DMS53 (cell line): ENCODE data around the gene EFNA1.
"Not testable (repeated sequence)": the region's sequence is repeated elsewhere in the genome, so short reads cannot be mapped to it uniquely, and the experiment has no call there.

Experiments
- DNase-seq: peaks from one replicate; lab custom pipeline; 2025; lab: John Stamatoyannopoulos, UW

EFNA1 gene

DNA sequence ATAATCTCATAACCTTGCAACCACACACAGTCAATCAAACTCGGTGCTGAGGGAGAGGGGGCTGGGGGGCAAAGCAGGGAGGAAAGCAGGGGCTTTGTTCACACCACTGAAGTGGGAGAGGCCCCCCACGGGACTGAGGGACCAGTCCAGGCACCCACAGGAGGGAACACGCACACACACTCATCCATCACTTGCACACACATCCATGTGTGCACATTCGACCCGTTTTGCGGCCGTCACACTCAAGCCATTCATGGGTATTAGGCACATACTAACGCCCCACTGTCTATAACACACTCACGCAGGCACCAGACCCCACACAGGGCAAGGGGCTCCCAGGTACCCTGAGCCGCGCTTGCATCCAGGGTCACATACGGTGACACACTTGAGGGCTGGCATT is 35.0 kb upstream of the EFNA1 start:
- DNase-seq = no peak

DNA sequence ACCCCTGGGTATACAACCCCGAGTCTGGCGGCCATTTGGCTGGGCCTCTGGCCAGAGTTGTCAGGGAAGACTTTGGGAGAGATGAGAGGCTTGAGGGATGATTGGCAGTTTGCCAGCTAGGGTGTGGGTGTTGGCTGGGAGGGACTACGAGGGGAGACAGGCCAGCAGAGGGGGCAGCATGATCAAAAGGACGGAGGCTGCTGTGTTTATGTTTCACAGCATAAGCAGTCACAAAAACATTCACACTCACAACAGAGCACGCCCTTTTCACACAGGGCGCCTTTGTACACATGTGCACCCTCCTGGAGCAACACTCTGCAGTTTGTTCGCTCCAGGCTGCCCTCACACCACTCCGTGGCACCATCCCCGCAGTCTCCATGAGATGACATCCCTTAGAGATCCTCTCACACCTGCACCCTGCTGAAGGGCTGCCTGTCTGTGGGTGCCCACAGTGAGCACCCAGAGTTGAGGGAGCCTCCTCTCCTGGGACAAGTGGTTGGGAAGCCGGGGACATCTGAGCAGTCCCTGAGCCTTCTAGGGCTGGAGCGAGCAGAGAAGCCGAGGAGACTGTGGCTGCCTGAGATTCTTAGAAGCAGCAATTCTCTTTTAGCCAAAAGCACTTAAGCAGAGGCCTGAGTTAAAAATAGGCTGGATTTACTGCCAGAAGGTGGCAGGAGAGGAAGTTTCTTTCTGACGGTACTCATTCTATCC is 33.6 kb upstream of the EFNA1 start:
- DNase-seq = peak; percentile 72

DNA sequence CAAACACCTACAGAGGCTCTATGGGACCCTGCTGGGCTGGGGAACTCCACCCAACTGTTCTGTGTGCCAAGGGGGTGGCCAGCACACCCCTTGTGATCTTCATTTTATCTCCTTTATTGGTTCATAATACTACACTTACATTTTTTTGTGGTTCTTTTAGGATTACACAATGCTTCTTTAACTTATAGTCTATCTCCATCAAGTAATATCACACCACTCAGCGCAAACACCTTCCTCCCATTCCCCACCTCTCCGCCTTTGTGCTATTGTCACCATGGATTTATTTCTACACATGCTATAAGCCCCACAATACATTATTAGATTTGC is 33.1 kb upstream of the EFNA1 start:
- no peak for DNase-seq

DNA sequence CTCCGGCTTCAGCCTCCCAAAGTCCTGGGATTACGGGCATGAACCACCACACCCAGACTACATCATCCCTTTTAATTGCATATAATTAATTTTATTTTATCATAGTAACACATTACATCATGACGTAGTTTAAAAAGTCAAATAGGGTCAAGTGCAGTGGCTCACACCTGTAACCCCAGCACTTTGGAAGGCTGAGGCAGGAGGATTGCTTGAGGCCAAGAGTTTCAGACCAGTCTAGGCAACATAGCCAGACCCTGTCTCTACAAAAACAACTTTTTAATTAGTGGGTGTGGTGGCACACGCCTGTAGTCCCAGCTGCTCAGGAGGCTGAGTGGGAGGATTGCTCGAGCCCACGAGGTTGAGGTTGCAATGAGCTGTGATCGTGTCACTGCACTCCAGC is 28.3 kb upstream of the EFNA1 start:
- no peak for DNase-seq

DNA sequence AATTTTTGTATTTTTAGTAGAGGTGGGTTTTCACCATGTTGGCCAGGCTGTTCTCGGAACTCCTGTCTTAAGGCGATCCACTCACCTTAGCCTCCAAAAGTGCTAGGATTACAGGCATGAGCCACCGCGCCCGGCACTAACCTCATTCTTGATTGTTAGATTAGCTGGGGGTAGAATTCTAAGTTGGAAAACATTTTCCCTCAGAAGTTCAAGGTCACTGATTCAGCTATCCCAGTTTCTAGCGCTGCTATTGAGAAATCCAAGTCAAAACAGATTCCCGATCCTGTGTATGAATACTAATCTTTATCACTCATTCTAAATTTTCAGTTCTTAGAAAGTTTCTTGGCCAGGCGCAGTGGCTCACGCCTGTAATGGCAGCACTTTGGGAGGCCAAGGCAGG is 24.4 kb upstream of the EFNA1 start:
- DNase-seq = no peak

DNA sequence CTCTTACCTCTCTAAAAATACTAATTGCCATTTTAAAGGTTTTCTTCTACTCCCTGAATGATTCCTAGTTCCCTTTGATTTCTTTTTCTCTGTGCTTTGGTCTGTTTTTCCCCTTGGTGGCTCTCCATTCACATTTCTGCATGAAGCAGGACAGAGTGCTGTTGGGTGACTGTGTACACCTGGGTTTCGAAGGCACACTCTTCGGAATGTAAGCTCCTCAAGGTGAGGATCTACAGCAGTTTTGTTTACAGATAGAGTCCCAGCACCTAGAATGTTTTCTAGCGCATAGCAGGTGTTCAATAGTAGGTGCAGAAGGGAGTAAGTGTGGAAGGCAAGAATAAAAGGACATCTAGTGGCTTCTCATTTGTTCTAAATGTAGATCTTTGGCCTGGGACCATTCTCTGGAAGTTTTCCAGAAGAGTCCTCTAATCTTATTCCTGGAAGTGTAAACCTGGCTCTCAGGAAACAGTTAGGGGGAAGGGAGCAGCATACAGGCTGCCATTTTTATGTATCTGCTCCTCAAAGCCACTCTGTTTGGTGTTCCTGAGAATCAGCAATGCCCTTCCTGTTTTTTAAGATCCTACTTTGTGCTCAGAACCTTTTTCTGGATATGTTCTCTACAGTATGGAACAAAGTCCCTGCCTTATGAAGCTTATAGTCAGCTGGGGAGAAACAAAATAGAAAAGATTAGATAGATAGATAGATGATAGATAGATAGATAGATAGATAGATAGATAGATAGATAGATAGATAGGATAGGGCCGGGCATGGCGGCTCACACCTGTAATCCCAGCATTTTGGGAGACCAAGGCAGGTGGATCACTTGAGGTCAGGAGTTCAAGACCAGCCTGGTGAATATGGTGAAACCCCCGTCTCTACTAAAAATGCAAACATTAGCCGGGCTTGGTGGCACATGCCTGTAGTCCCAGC is 22.8 kb upstream of the EFNA1 start:
- DNase-seq = no peak

DNA sequence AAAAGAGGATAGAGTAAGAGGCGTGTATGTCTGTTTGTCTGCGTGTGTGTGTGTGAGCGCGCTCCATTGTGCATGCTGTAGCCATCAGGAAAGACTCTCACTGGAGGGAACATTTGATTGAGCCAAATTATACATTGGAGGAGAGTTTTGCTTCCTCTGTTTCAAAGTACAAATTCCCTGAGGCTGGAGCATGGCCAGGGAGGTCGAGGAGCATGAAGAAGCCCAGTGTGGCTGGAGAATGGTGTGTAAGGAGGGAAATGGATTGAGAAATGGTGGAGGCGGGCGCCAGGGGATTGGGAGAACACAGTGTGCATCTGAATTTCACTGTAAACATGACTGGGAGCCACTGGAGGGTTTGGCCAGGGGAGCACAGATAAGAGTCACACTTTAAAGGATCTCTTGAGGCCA is 22.1 kb upstream of the EFNA1 start:
- DNase-seq = no peak

DNA sequence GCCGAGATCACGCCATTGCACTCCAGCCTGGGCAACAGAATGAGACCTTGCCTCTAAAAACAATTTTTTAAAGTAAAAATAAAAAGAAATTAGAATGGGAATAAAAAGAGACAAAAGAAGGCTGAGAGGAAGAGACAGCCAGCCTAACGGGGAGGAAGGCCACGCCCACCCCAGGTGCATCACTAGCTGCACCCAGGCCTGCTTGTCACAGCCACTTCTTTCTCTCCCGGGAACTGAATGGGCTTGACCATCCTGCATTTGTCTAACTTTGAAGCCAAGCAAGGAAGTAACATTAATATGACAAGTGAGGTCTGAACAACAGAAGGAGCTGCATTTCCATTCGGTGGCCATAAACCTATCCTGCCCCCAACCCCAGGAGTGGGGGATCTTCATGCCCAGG is 20.8 kb upstream of the EFNA1 start:
- peak; percentile 44 for DNase-seq

DNA sequence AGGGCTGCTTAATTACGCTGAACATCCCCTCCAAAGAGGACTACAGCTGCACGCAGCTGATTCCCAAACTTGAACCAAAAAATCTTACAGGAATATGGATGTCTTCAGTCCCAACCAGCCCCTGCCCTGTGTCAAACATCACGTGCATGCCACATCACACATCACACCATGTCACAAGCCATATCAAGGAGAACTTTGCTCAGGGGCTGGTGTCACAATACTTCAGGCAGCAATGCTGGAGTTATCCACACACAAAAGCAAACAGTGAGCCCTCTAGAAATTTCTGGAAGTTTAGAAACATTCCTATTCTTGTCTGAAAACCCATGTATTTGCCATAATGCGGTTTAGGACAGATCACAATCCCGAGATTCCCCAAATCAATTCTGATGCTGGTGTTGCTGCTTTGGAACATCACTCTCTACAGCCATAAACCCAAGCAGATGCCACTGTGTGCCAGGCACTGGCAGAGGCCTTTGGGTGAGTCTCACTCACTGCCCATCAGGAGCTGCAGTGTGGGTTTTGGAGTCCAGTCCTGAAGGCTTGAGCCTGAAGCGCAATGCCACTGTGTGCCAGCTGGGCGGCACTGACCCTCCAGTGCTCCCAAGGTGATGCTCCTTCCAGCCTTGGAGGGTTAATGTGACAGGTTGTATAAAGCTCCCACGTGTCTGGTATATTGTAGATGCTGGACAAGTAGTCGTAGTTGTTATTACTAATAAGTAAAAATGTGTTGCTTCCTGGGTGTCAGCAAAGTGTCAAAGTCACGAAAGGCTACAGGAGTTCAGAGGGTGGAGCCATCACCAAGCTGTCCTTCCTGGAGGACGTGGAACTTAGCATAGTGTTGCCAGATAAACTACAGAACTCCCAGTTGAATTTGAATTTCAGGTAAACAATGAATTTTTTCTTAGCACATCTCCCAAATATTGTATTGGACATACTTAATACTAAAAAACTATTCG is 20.1 kb upstream of the EFNA1 start:
- no peak for DNase-seq

DNA sequence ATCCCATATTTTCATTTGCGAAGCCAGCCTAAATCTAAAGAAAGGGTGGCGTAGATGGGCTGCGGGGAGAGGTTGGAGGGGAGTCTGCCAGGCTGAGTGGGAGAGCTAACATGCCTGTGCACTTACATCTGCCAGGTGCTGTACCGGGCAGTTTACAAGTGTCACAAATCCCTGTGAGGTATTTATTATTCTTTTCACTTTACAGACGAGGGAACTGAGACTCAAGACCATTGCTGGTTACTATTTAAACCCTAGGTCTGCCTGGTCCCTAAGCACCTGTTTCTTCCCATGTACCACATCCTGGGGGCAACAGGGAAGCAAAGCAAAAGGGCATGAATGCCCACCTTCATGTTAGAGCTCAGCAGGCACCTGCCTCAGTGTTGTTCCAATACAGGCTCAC is 19.4 kb upstream of the EFNA1 start:
- no peak for DNase-seq

DNA sequence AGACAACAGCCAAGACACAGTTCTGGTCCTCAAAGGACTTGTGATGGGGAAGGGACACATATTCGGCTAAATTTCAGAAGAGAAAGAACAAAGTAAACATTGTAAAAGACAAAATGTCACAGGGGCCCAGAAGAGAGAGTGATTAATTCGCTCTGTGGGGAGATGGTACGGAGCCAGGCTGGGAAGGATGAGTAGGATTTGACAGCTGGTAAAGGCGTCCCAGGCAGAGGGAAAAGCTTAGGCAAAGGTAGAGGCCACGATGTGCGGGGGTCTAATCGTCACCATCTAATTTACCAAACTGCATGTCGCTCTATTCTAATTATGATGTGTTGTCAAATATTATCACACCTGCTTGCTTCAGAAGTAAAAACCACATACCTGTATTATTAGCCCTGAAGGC is 17.3 kb upstream of the EFNA1 start:
- DNase-seq = no peak

DNA sequence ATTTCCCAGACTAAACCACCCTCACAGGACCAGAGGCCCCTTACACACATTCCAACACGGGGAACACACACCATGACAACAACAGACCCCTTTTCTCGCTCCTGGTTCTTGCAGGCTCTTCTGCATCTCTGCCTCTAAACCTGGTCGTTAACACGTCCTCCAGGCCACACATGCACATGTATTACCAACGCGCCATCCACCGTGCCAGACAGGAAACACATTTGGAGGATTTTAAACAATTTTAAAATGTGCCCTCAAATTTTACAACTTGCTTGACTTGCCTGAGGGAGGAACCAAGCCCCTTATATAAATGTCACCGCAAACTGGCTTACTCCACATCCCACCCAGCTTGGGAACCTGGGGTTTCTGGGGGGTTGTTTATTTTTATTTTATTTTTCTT is 16.9 kb upstream of the EFNA1 start:
- no peak for DNase-seq

DNA sequence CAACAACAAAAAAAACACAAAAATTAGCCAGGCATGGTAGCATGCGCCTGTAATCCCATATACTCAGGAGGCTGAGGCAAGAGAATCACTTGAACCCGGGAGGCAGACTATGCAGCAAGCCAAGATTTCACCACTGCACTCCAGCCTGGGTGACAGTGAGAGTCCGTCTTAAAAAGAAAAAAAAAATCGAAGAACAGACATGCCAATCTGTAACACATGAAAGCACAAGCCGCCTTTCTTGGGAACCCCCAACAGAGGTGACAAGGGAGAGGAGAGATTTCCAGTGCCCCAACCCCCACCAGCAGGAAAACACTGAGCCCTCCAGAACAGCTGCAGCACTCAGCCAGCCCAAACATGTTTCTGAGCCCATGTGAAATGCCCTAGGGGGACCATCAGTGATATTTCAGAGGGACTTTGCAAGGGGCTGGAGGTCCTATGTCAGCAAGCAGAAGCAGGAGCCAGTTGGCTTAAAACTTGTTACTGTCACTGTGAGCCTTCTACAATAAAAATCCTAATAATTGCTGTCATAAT is 14.2 kb upstream of the EFNA1 start:
- DNase-seq = no peak

DNA sequence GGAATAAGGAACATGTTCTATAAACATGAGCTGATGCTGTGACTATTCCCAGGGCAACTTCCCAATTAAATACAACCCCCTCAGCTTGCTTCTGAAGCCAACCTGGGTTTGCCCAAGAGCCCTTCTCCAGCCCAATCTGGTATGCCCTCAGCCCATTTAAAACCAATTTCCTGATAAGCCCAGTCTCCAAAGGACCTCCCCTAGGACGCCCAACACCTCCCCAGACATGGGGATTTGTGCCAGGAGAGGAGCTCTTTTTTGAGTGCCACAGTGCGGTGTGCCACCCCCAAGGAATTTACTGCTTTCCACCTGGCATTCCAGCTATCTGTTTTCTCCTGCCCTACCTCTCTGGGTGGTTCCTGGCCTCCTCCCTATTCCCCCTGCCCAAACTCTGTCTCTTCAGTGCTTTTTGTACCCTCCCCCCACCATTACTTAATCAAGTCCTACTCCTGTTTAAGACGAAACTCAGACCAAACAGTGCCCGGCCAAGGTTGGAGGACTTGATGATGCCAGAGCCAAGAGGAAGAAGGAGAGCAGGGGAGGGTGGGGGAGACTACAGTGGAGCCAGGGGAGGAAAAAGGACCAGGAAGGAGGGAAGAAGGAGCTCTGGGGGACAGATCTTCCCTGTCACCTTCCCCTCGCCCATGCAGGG is 11.4 kb upstream of the EFNA1 start:
- DNase-seq = no peak

DNA sequence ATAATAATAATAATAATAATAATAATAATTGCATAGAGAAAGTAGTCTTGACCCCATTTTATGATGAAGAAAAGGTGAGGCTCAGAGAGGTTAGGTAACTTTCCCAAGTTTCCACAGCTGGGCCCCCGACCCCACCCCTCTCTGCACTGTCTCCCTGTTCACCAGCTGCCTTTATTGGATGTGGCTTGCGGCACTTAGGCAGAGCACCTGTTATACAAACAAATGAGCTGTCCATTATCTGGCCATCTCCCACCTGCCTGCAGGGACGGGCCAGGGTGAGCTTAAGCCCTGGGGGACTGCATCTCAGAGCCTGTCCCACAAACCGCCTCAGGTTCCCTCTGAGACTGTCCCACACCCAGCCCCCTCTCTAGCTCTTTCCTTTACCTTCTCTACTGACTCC is 10.1 kb upstream of the EFNA1 start:
- DNase-seq = peak; percentile 87

DNA sequence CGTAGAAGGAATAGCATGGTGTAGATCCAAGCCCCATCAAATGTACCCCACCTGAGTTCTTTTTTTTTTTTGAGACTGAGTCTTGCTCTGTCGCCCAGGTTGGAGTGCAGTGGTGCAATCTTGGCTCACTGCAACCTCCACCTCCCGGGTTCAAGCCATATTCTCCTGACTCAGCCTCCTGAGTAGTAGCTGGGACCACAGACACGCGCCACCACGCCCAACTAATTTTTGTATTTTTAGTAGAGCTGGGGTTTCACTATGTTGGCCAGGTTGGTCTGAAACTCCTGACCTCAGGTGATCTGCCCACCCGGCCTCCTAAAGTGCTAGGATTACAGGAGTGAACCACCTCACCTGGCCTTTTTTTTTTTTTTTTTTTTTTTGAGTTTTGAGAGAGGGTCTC is 9.6 kb upstream of the EFNA1 start:
- DNase-seq = not testable (repeated sequence)

DNA sequence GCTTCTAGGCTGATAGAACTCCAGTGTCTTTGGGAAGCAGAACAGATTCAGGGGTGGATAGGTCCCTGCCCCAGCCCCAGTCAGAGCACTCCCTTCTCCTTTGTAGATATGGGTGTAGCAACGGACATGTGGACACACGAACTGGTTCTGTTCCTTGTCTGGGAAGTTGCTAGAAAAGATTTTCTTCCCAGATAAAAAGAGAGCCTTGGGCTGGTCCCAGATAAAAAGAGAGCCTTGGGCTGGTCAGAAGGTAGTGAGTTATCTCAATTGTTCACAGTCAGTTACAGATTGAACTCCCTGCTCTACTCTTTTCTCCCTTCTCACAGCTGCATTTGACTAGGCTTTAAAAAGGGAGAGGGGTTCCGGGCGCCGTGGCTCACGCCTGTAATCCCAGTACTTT is 7.4 kb upstream of the EFNA1 start:
- DNase-seq = no peak

DNA sequence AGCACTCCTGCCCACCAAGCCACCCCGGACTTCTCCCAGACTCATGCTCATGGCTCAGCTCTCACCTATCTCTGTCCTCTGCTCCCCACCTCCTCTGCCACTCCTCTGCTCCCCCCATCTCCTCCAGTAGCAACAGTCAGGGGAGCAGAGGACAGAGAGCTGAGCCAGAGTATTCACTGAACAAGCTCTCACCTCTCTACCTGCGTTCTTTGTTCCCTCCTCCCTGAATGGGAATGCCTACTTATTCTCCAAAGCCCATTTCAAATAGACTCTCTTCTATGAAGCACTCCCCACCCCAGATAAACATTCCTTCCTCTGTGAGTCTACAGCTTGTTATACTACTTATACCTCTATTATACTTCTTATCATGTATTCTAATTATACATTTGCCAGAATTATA is 6.4 kb upstream of the EFNA1 start:
- DNase-seq = no peak

DNA sequence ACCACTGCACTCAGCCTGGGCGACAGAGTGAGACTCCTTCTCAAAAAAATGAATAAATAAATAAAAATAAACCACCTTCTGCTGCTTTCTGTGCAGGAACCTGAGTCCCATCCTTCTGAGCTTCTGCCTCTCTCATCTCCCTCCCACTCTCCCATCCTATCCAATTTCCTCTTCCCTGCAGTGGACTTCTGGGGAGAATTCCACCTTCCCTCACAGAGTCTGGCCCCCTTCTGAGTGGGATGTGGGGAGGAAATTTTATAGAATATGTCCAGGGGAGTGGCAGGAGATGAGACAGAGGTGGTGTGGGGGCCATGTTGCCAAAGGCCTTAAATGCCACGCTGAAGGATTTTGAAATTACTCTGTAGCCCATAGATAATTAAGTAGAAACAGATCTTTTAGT is 5.4 kb upstream of the EFNA1 start:
- no peak for DNase-seq

DNA sequence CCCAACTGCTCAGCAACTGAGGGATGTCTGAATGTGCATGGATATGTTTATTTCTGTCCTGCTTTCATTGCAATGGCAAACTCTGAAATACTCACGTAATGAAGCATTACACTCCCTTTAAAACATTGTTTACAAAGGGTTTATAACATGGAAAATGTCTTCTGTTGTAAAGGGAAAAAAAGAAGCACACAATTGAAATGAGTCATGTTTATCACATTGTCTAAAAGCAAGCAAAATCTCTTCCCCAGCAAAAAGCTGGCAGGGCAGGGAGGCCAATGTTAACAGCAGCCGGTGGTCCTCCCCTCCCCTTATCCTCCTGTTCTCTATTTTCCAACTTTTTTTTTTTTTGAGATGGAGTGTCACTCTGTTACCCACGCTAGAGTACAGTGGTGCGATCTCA is 3.9 kb upstream of the EFNA1 start:
- DNase-seq = peak; percentile 74
